CD14-positive monocyte (primary cell): ENCODE data around the gene RCN2. TPM values are rescaled to one million over a fixed set of nuclear protein-coding genes. Genes with fewer than 3 reads are reported as not detected.

ENCODE experiments used
- DNase-seq, 3 donors: peaks; one replicate each; pipeline ENCODE4 v3.0.0-alpha.2; 2011 to 2022
- H2AFZ ChIP-seq: 2 replicates; pipeline ENCODE4 v1.6.0; 2012; ENCODE audit warnings: mild to moderate bottlenecking, low read depth, low read length, inconsistent platforms; ENCODE audit not compliant: insufficient read depth, poor library complexity, severe bottlenecking
- H3K27ac ChIP-seq, 2 donors: 1 replicate in 1 of 2; 2 replicates in 1 of 2; pipeline ENCODE4 v1.5.1; 2012 to 2013; ENCODE audit warnings: low read length in 2 of 2, control low read depth in 1 of 2, inconsistent platforms in 1 of 2, low read depth in 1 of 2, mild to moderate bottlenecking in 1 of 2
- H3K27me3 ChIP-seq, 2 donors: one replicate each; pipeline versions ENCODE4 v1.6.0 to v1.6.1; 2011 to 2013; ENCODE audit warnings: low read length in 2 of 2; ENCODE audit not compliant: control insufficient read depth in 2 of 2, insufficient read depth in 2 of 2
- H3K36me3 ChIP-seq, 2 donors: replicated peaks in 1 of 2; 1 replicate in 1 of 2; 2 replicates in 1 of 2; pipeline versions ENCODE4 v1.5.1 to v1.6.1; 2012 to 2013; ENCODE audit warnings: low read length in 2 of 2, control low read depth in 1 of 2, inconsistent platforms in 1 of 2, mild to moderate bottlenecking in 1 of 2; ENCODE audit not compliant: insufficient read depth in 2 of 2, control insufficient read depth in 1 of 2
- H3K4me1 ChIP-seq, 2 donors: 1 replicate in 1 of 2; 2 replicates in 1 of 2; pipeline versions ENCODE4 v1.5.1 to v1.6.1; 2012 to 2013; ENCODE audit warnings: low read length in 2 of 2, control low read depth in 1 of 2, inconsistent platforms in 1 of 2, mild to moderate bottlenecking in 1 of 2, moderate library complexity in 1 of 2; ENCODE audit not compliant: insufficient read depth in 2 of 2, control insufficient read depth in 1 of 2
- H3K4me2 ChIP-seq: replicated peaks from 2 replicates; pipeline ENCODE3; 2012; ENCODE audit warnings: low read length, moderate library complexity, mild to moderate bottlenecking; ENCODE audit not compliant: poor library complexity, severe bottlenecking; ENCODE audit errors: extremely low read depth
- H3K4me3 ChIP-seq, 3 experiments: fragments of 200-600 bp in 1 of 3; sonication (generic) in 1 of 3; replicated peaks in 1 of 3; 1 replicate in 2 of 3; 2 replicates in 1 of 3; pipeline ENCODE4 v1.5.1; 2011 to 2013; ENCODE audit warnings: low read length in 3 of 3, mild to moderate bottlenecking in 3 of 3, control low read depth in 2 of 3, low read depth in 2 of 3, inconsistent platforms in 1 of 3, moderate library complexity in 1 of 3
- H3K79me2 ChIP-seq: 2 replicates; pipeline ENCODE4 v1.6.0; 2012; ENCODE audit warnings: mild to moderate bottlenecking, control low read depth, inconsistent platforms, low read length, moderate library complexity; ENCODE audit not compliant: insufficient read depth
- H3K9ac ChIP-seq: 2 replicates; pipeline ENCODE4 v1.6.0; 2017; ENCODE audit warnings: low read length, mild to moderate bottlenecking; ENCODE audit not compliant: insufficient read depth, poor library complexity, severe bottlenecking
- H3K9me3 ChIP-seq, 2 donors: replicated peaks in 1 of 2; 1 replicate in 1 of 2; 2 replicates in 1 of 2; pipeline versions ENCODE4 v1.5.1 to v1.6.1; 2012 to 2013; ENCODE audit warnings: low read length in 2 of 2, control low read depth in 1 of 2; ENCODE audit not compliant: control insufficient read depth in 1 of 2, insufficient read depth in 1 of 2
- H4K20me1 ChIP-seq: 2 replicates; pipeline ENCODE4 v1.6.0; 2012; ENCODE audit warnings: mild to moderate bottlenecking, low read length, control low read depth, moderate library complexity; ENCODE audit not compliant: insufficient read depth
- H3K27ac Mint-ChIP-seq, 7 donors: one replicate each; pipeline ENCODE4 v1.8.0; 2020; ENCODE audit warnings: mild to moderate bottlenecking in 7 of 7, mixed read lengths in 7 of 7, moderate library complexity in 6 of 7, inconsistent platforms in 2 of 7
- H3K27me3 Mint-ChIP-seq, 3 donors: one replicate each; pipeline ENCODE4 v1.8.0; 2021 to 2022; ENCODE audit warnings: low read depth in 3 of 3, mild to moderate bottlenecking in 3 of 3, mixed read lengths in 3 of 3, moderate library complexity in 3 of 3, inconsistent platforms in 1 of 3
- H3K36me3 Mint-ChIP-seq, 2 donors: one replicate each; pipeline ENCODE4 v1.8.0; 2020; ENCODE audit warnings: mixed read lengths in 2 of 2, inconsistent platforms in 1 of 2, mild to moderate bottlenecking in 1 of 2
- H3K4me1 Mint-ChIP-seq: one replicate; pipeline ENCODE4 v1.8.0; 2020; ENCODE audit warnings: mild to moderate bottlenecking, mixed read lengths
- H3K4me3 Mint-ChIP-seq, 2 donors: one replicate each; pipeline ENCODE4 v1.8.0; 2020; ENCODE audit warnings: mild to moderate bottlenecking in 2 of 2, mixed read lengths in 2 of 2, moderate library complexity in 1 of 2
- H3K9me3 Mint-ChIP-seq, 7 donors: one replicate each; pipeline ENCODE4 v1.8.0; 2020 to 2022; ENCODE audit warnings: mixed read lengths in 7 of 7, mild to moderate bottlenecking in 6 of 7, moderate library complexity in 6 of 7, inconsistent platforms in 2 of 7
- WGBS: methylation state at CpG from one replicate; pipeline ENCODE4 v1.1.5; 2013; ENCODE audit warnings: missing lambda C conversion rate; ENCODE audit not compliant: insufficient coverage; 5-methylcytosine and 5-hydroxymethylcytosine counted together
- intact Hi-C, 2 donors: fragments of 100-400 bp; cut with micrococcal nuclease; formaldehyde crosslinking; loops; one replicate each; pipeline versions ENCODE4 v1.15.0 to v1.15.1; 2023
- polyA plus RNA-seq, 3 donors: library from polyadenylated mRNA; depleted of rRNA in 1 of 3; unstranded in 2 of 3; stranded (reverse) in 1 of 3; fragments of 300-500 nt in 2 of 3; fragments of >200 nt in 1 of 3; fragmentation: Illumina TruSeq in 2 of 3; gene quantifications; 1 replicate in 2 of 3; 2 replicates in 1 of 3; pipeline ENCODE4 v1.2.3, GENCODE V29; 2012 to 2021
- TF ChIP-seq, protein P1 (sequence below): fragments of 200-600 bp; IDR thresholded peaks from one replicate; pipeline ENCODE4 v1.8.0; 2022; ENCODE audit warnings: antibody characterized with exemption, mild to moderate bottlenecking

The RCN2 gene
- polyA plus RNA-seq, 3 donors, result 7.1 to 16.4 (median 13.2) TPM

DNA sequence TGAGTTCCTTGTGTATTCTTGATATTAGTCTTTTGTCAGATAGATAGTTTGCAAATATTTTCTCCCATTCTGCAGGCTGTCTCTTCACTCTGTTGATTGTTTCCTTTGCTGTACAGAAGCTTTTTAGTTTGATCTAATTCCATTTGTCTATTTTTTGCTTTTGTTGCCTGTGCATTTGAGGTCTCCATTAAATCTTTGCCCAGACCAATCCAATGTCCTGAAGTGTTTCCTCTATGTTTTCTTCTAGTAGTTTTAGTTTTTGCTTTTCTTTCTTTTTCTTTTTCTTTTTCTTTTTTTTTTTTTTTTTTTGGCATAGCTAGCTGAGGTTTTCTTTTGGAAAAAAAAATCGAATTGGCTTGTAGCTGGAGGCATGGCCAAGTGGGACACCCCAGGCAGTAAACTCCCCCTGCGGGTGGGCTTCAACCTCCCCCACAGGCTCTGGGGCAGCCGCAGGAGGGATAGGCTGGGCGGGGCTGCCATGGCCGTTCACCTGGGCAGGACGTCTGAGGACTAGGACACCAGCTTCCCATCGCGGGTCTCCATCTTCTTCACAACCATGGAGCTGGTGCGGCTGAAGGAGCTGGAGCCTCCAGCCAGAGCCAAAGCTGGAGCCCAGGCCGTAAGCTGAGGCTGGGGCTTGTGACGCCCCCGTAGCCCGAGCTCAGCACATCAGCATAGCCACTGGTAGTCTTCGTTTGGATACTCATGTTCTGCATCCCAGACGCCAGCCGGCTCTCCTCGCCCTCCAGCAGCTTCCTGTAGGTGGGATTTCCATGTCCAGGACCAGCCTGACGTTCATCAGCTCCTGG is 47.2 kb downstream of the RCN2 start:
- H3K27ac ChIP-seq, result no peak overlapping the region
- TF ChIP-seq, protein P1, sequence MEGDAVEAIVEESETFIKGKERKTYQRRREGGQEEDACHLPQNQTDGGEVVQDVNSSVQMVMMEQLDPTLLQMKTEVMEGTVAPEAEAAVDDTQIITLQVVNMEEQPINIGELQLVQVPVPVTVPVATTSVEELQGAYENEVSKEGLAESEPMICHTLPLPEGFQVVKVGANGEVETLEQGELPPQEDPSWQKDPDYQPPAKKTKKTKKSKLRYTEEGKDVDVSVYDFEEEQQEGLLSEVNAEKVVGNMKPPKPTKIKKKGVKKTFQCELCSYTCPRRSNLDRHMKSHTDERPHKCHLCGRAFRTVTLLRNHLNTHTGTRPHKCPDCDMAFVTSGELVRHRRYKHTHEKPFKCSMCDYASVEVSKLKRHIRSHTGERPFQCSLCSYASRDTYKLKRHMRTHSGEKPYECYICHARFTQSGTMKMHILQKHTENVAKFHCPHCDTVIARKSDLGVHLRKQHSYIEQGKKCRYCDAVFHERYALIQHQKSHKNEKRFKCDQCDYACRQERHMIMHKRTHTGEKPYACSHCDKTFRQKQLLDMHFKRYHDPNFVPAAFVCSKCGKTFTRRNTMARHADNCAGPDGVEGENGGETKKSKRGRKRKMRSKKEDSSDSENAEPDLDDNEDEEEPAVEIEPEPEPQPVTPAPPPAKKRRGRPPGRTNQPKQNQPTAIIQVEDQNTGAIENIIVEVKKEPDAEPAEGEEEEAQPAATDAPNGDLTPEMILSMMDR, result no peak
- Mint-ChIP-seq H3K9me3 (peaks cover 0 to 2% (median 0%) of the 10 kb centered on the region in 7 donors), H3K27me3 (peaks cover 0 to 2% (median 0%) of the 10 kb centered on the region in 3 donors), H3K4me3 (no peak overlapping the region), H3K36me3 (peaks cover 0 to 2% of the 10 kb centered on the region in 2 donors), H3K27ac (no peak overlapping the region), H3K4me1 (peaks cover 38% of the 10 kb centered on the region)
- no peak for DNase-seq
- no peaks in the 10 kb centered on the region for H3K27me3 ChIP-seq
- H3K36me3 ChIP-seq, result no peaks in the 10 kb centered on the region
- no peak overlapping the region for H2AFZ ChIP-seq
- H3K4me3 ChIP-seq, result no peak overlapping the region
- 99% methylated on average over 15 of the region's 18 CpGs for whole genome bisulfite sequencing
- no peaks in the 10 kb centered on the region for H3K9me3 ChIP-seq
- H3K9ac ChIP-seq, result no peak overlapping the region
- peaks cover 4% of the 10 kb centered on the region for H3K79me2 ChIP-seq
- H3K4me2 ChIP-seq, result no peak overlapping the region
- intact Hi-C loops, result no loop called here
- H4K20me1 ChIP-seq, result no peaks in the 10 kb centered on the region
- peaks cover 41 to 42% of the 10 kb centered on the region in 2 donors for H3K4me1 ChIP-seq

DNA sequence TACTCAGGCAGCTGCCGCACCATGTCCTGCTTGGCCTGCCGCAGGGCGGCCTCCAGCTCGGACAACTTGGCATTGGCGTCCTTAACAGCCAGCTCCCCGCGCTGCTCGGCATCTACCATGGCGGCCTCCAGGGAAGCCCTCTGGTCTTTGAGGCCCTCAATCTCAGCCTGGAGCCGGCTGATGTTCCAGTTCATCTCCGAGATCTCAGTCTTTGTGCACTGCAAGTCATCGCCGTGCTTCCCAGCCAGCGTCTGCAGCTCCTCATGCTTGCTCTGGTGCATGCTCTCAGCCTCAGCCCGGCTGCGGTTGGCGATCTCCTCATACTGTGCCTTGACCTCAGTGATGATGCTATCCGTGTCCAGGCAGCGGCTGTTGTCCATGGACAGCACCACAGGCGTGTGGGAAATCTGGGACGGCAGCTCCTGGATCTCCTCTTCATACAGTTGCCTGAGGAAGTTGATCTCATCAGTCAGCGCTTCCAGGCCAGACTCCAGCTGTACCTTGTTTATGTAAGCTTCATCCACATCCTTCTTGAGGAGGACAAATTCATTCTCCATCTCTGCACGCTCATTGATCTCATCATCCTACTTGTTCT is 47.9 kb downstream of the RCN2 start:
- intact Hi-C loops, result no loop called here
- H3K4me3 ChIP-seq, result no peak overlapping the region
- no peak overlapping the region for H3K27ac Mint-ChIP-seq
- H3K27me3 ChIP-seq, result no peaks in the 10 kb centered on the region
- peaks cover 44% of the 10 kb centered on the region for H3K4me1 Mint-ChIP-seq
- no peaks in the 10 kb centered on the region for H3K9me3 ChIP-seq
- peaks cover 4% of the 10 kb centered on the region for H3K79me2 ChIP-seq
- H3K4me2 ChIP-seq, result no peak overlapping the region
- TF ChIP-seq, protein P1, result no peak
- no peak for DNase-seq
- H3K36me3 ChIP-seq, result no peaks in the 10 kb centered on the region
- H3K9me3 Mint-ChIP-seq, result peaks cover 0 to 2% (median 0%) of the 10 kb centered on the region in 7 donors
- 97% methylated on average over 22 of the region's 23 CpGs for WGBS
- H4K20me1 ChIP-seq, result no peaks in the 10 kb centered on the region
- H3K4me3 Mint-ChIP-seq, result no peak overlapping the region
- peaks cover 0 to 2% of the 10 kb centered on the region in 2 donors for H3K36me3 Mint-ChIP-seq
- H3K27me3 Mint-ChIP-seq, result no peaks in the 10 kb centered on the region
- no peak overlapping the region for H3K9ac ChIP-seq
- no peak overlapping the region for H2AFZ ChIP-seq
- H3K27ac ChIP-seq, result no peak overlapping the region
- H3K4me1 ChIP-seq, result peaks cover 47% of the 10 kb centered on the region in 2 donors
